Immature natural killer cell (primary cell): ENCODE data around the gene ZNF638. TPM values are rescaled to one million over a fixed set of nuclear protein-coding genes. Genes with fewer than 3 reads are reported as not detected.
A peak's percentile ranks its signal among the peaks of the same experiment; 100 is the strongest.

Experiments used
- DNase-seq, 3 donors: peaks; one replicate each; pipeline ENCODE4 v3.0.0; 2022; ENCODE audit warnings: mixed read lengths in 1 of 3
- H3K27ac Mint-ChIP-seq, 6 donors: one replicate each; pipeline ENCODE4 v1.8.0; 2020; ENCODE audit warnings: mixed read lengths in 6 of 6, mild to moderate bottlenecking in 5 of 6, inconsistent platforms in 4 of 6, moderate library complexity in 3 of 6
- H3K27me3 Mint-ChIP-seq, 3 donors: one replicate each; pipeline ENCODE4 v1.8.0; 2020 to 2021; ENCODE audit warnings: low read depth in 3 of 3, mild to moderate bottlenecking in 3 of 3, mixed read lengths in 3 of 3, moderate library complexity in 3 of 3, inconsistent platforms in 1 of 3
- H3K36me3 Mint-ChIP-seq, 3 donors: one replicate each; pipeline ENCODE4 v1.8.0; 2020; ENCODE audit warnings: mixed read lengths in 3 of 3, inconsistent platforms in 2 of 3, mild to moderate bottlenecking in 2 of 3
- H3K4me1 Mint-ChIP-seq, 2 donors: one replicate each; pipeline ENCODE4 v1.8.0; 2020; ENCODE audit warnings: inconsistent platforms in 2 of 2, mild to moderate bottlenecking in 2 of 2, mixed read lengths in 2 of 2, moderate library complexity in 1 of 2
- H3K4me3 Mint-ChIP-seq, 5 donors: one replicate each; pipeline ENCODE4 v1.8.0; 2020; ENCODE audit warnings: mild to moderate bottlenecking in 5 of 5, mixed read lengths in 5 of 5, inconsistent platforms in 3 of 5, moderate library complexity in 3 of 5
- H3K9me3 Mint-ChIP-seq, 6 donors: one replicate each; pipeline ENCODE4 v1.8.0; 2020; ENCODE audit warnings: mild to moderate bottlenecking in 6 of 6, mixed read lengths in 6 of 6, inconsistent platforms in 4 of 6, moderate library complexity in 3 of 6
- polyA plus RNA-seq, 3 donors: library from polyadenylated mRNA; unstranded; fragments of 300-500 nt; fragmentation: Illumina TruSeq; gene quantifications; one replicate each; pipeline ENCODE4 v1.2.3, GENCODE V29; 2021

ZNF638 gene
- polyA plus RNA-seq: 10 to 100 TPM in 2 of 3 donors, 1 to 10 TPM in 1; 9.4 to 37.7 (median 21.8) TPM

GRCh38 chr2:71331581-71332434 lies at the start of gene ZNF638:
Gene ZNF638, plus strand, starts transcription at chr2:71331782. Its CDS starts 17,173 bp downstream, at chr2:71348955.
- Mint-ChIP-seq H3K27ac (peak within 1 kb of the TSS; percentile 92 to 100 (median 99)), H3K9me3 (peaks cover 0 to 2% (median 0%) of the 10 kb centered on the region in 6 donors), H3K4me1 (peaks cover 49 to 64% of the 10 kb centered on the region in 2 donors), H3K4me3 (peak within 1 kb of the TSS; percentile 94 to 100 (median 100)), H3K36me3 (peaks cover 0 to 4% (median 3%) of the 10 kb centered on the region in 3 donors), H3K27me3 (peaks cover 2 to 22% (median 10%) of the 10 kb centered on the region in 3 donors)
- DNase-seq: peak; percentile 90 to 92 (median 92)

- Mint-ChIP-seq H3K4me3 (no peak overlapping the region), H3K27ac (no peak overlapping the region)
Observed at GRCh38 chr2:71281950-71282349, 49.6 kb upstream of the ZNF638 start.

GRCh38 chr2:71282493-71282892 lies 49.1 kb upstream of the ZNF638 start:
- H3K4me3 Mint-ChIP-seq: no peak overlapping the region
- H3K4me1 Mint-ChIP-seq: peaks cover 5 to 6% of the 10 kb centered on the region in 2 donors

More at GRCh38 chr2:71281950-71282349, 49.6 kb upstream of the ZNF638 start:
- H3K27me3 Mint-ChIP-seq: peaks cover 0 to 21% (median 7%) of the 10 kb centered on the region in 3 donors
- peaks cover 10 to 11% of the 10 kb centered on the region in 2 donors for H3K4me1 Mint-ChIP-seq
- no peaks in the 10 kb centered on the region for H3K36me3 Mint-ChIP-seq
- no peak for DNase-seq
- H3K9me3 Mint-ChIP-seq: no peaks in the 10 kb centered on the region

GRCh38 chr2:71283131-71283530 lies 48.5 kb upstream of the ZNF638 start:
- peaks cover 0 to 10% (median 2%) of the 10 kb centered on the region in 3 donors for H3K27me3 Mint-ChIP-seq
- H3K27ac Mint-ChIP-seq: no peak overlapping the region
- no peak overlapping the region for H3K4me3 Mint-ChIP-seq
- H3K9me3 Mint-ChIP-seq: no peaks in the 10 kb centered on the region
- no peak for DNase-seq
- no peaks in the 10 kb centered on the region for H3K36me3 Mint-ChIP-seq
- no peaks in the 10 kb centered on the region for H3K4me1 Mint-ChIP-seq

More at GRCh38 chr2:71282493-71282892, 49.1 kb upstream of the ZNF638 start:
- no peak overlapping the region for H3K27ac Mint-ChIP-seq
- H3K9me3 Mint-ChIP-seq: no peaks in the 10 kb centered on the region
- H3K36me3 Mint-ChIP-seq: no peaks in the 10 kb centered on the region
- H3K27me3 Mint-ChIP-seq: peaks cover 0 to 16% (median 7%) of the 10 kb centered on the region in 3 donors
- DNase-seq: no peak

GRCh38 chr2:71285706-71286105 lies 45.9 kb upstream of the ZNF638 start:
- H3K4me3 Mint-ChIP-seq: no peak overlapping the region
- H3K9me3 Mint-ChIP-seq: no peaks in the 10 kb centered on the region
- peaks cover 7% of the 10 kb centered on the region in 2 donors for H3K4me1 Mint-ChIP-seq
- H3K27me3 Mint-ChIP-seq: peaks cover 0 to 6% (median 0%) of the 10 kb centered on the region in 3 donors
- DNase-seq: no peak
- H3K36me3 Mint-ChIP-seq: no peaks in the 10 kb centered on the region
- H3K27ac Mint-ChIP-seq: no peak overlapping the region

GRCh38 chr2:71291398-71291797 lies 40.2 kb upstream of the ZNF638 start:
- DNase-seq: no peak
- H3K4me3 Mint-ChIP-seq: no peak overlapping the region
- H3K4me1 Mint-ChIP-seq: peaks cover 7 to 10% of the 10 kb centered on the region in 2 donors
- H3K27me3 Mint-ChIP-seq: peaks cover 0 to 1% (median 0%) of the 10 kb centered on the region in 3 donors
- H3K36me3 Mint-ChIP-seq: no peaks in the 10 kb centered on the region
- H3K9me3 Mint-ChIP-seq: no peaks in the 10 kb centered on the region
- no peak overlapping the region for H3K27ac Mint-ChIP-seq

GRCh38 chr2:71292159-71292558 lies 39.4 kb upstream of the ZNF638 start:
- H3K4me3 Mint-ChIP-seq: no peak overlapping the region
- H3K9me3 Mint-ChIP-seq: no peaks in the 10 kb centered on the region
- H3K27ac Mint-ChIP-seq: no peak overlapping the region
- H3K36me3 Mint-ChIP-seq: no peaks in the 10 kb centered on the region
- DNase-seq: no peak
- peaks cover 0 to 1% (median 0%) of the 10 kb centered on the region in 3 donors for H3K27me3 Mint-ChIP-seq
- peaks cover 7 to 10% of the 10 kb centered on the region in 2 donors for H3K4me1 Mint-ChIP-seq

GRCh38 chr2:71298914-71299313 lies 32.7 kb upstream of the ZNF638 start:
- H3K4me3 Mint-ChIP-seq: no peak overlapping the region
- H3K4me1 Mint-ChIP-seq: no peaks in the 10 kb centered on the region
- H3K27ac Mint-ChIP-seq: no peak overlapping the region
- H3K9me3 Mint-ChIP-seq: no peaks in the 10 kb centered on the region
- H3K27me3 Mint-ChIP-seq: peaks cover 0 to 1% (median 0%) of the 10 kb centered on the region in 3 donors
- H3K36me3 Mint-ChIP-seq: no peaks in the 10 kb centered on the region
- DNase-seq: no peak

- no peaks in the 10 kb centered on the region for H3K36me3 Mint-ChIP-seq
- H3K9me3 Mint-ChIP-seq: no peaks in the 10 kb centered on the region
- H3K4me3 Mint-ChIP-seq: no peak overlapping the region
- no peak overlapping the region for H3K27ac Mint-ChIP-seq
- peak in 2 of 3 donors; percentile 32 to 41 for DNase-seq
- H3K4me1 Mint-ChIP-seq: no peaks in the 10 kb centered on the region
- H3K27me3 Mint-ChIP-seq: peaks cover 0 to 1% (median 0%) of the 10 kb centered on the region in 3 donors
Observed at GRCh38 chr2:71299507-71299906, 32.1 kb upstream of the ZNF638 start.

GRCh38 chr2:71303849-71304248 lies 27.7 kb upstream of the ZNF638 start:
- no peaks in the 10 kb centered on the region for H3K9me3 Mint-ChIP-seq
- H3K27ac Mint-ChIP-seq: no peak overlapping the region
- no peaks in the 10 kb centered on the region for H3K36me3 Mint-ChIP-seq
- peaks cover 0 to 1% (median 0%) of the 10 kb centered on the region in 3 donors for H3K27me3 Mint-ChIP-seq
- DNase-seq: no peak
- H3K4me1 Mint-ChIP-seq: no peaks in the 10 kb centered on the region
- no peak overlapping the region for H3K4me3 Mint-ChIP-seq

- H3K36me3 Mint-ChIP-seq: no peaks in the 10 kb centered on the region
- peaks cover 0 to 1% (median 0%) of the 10 kb centered on the region in 3 donors for H3K27me3 Mint-ChIP-seq
- no peak overlapping the region for H3K4me3 Mint-ChIP-seq
- H3K27ac Mint-ChIP-seq: no peak overlapping the region
- H3K9me3 Mint-ChIP-seq: no peaks in the 10 kb centered on the region
- no peaks in the 10 kb centered on the region for H3K4me1 Mint-ChIP-seq
- DNase-seq: no peak
Observed at GRCh38 chr2:71306762-71307161, 24.8 kb upstream of the ZNF638 start.

- Mint-ChIP-seq H3K27ac (peak overlapping the region in 1 of 6 donors; percentile 6), H3K9me3 (peaks cover 2 to 15% (median 8%) of the 10 kb centered on the region in 6 donors), H3K27me3 (peaks cover 0 to 1% (median 0%) of the 10 kb centered on the region in 3 donors), H3K36me3 (peaks cover 0 to 8% (median 5%) of the 10 kb centered on the region in 3 donors), H3K4me3 (no peak overlapping the region), H3K4me1 (no peaks in the 10 kb centered on the region)
- no peak for DNase-seq
Observed at GRCh38 chr2:71313016-71313766, 18.4 kb upstream of the ZNF638 start.

GRCh38 chr2:71317060-71317459 lies 14.5 kb upstream of the ZNF638 start:
- DNase-seq: no peak
- Mint-ChIP-seq H3K9me3 (peaks cover 19 to 51% (median 34%) of the 10 kb centered on the region in 6 donors), H3K4me3 (no peak overlapping the region), H3K36me3 (peaks cover 10 to 14% (median 11%) of the 10 kb centered on the region in 3 donors), H3K27me3 (peaks cover 1 to 15% (median 5%) of the 10 kb centered on the region in 3 donors), H3K27ac (no peak overlapping the region), H3K4me1 (no peaks in the 10 kb centered on the region)
